ENCODE results near the gene NOS1. TPM values are rescaled to one million over a fixed set of nuclear protein-coding genes. Genes with fewer than 3 reads are reported as not detected.

NOS1 gene
- total RNA-seq, 1 donor from 2014 or later: 3.5 TPM

- Histone ChIP-seq H3K27ac (no peak overlapping the region), H3K27me3 (ENCODE audit: low read depth) (peaks cover 4% of the 10 kb centered on the region), H3K4me1 (peaks cover 9% of the 10 kb centered on the region), H3K9me3 (no peaks in the 10 kb centered on the region), H3K4me3 (no peak overlapping the region), H3K36me3 (no peaks in the 10 kb centered on the region)
- no peak for TF ChIP-seq CTCF (IDR thresholded peaks at IDR 0.05)
- intact Hi-C loops (cut with DNase I): no loop called here
- DNase-seq (no peak), ATAC-seq (no peak)
Observed at GRCh38 chr12:117331691-117332090, 29.7 kb downstream of the NOS1 start.

GRCh38 chr12:117330441-117331113 is 30.8 kb downstream of the NOS1 start:
- peaks cover 4% of the 10 kb centered on the region for H3K27me3 ChIP-seq (ENCODE audit: low read depth)
- ATAC-seq (no peak), DNase-seq (no peak)
- H3K4me3 ChIP-seq: no peak overlapping the region
- no peaks in the 10 kb centered on the region for H3K36me3 ChIP-seq
- H3K4me1 ChIP-seq: peaks cover 9% of the 10 kb centered on the region
- TF ChIP-seq CTCF (IDR thresholded peaks at IDR 0.05): no peak
- intact Hi-C loops (cut with DNase I): no loop called here
- H3K9me3 ChIP-seq: no peaks in the 10 kb centered on the region
- H3K27ac ChIP-seq: no peak overlapping the region

GRCh38 chr12:117329756-117330155 is 31.7 kb downstream of the NOS1 start:
- TF ChIP-seq CTCF (IDR thresholded peaks at IDR 0.05): no peak
- DNase-seq (no peak), ATAC-seq (no peak)
- no peaks in the 10 kb centered on the region for H3K36me3 ChIP-seq
- intact Hi-C loops (cut with DNase I): no loop called here
- no peak overlapping the region for H3K4me3 ChIP-seq
- peaks cover 9% of the 10 kb centered on the region for H3K4me1 ChIP-seq
- H3K27ac ChIP-seq: no peak overlapping the region
- H3K27me3 ChIP-seq (ENCODE audit: low read depth): peaks cover 4% of the 10 kb centered on the region
- H3K9me3 ChIP-seq: no peaks in the 10 kb centered on the region

GRCh38 chr12:117328556-117329100 is 32.8 kb downstream of the NOS1 start:
- Histone ChIP-seq H3K27ac (no peak overlapping the region), H3K4me3 (no peak overlapping the region), H3K4me1 (peaks cover 4% of the 10 kb centered on the region), H3K36me3 (no peaks in the 10 kb centered on the region), H3K9me3 (no peaks in the 10 kb centered on the region), H3K27me3 (ENCODE audit: low read depth) (peaks cover 4% of the 10 kb centered on the region)
- TF ChIP-seq CTCF (IDR thresholded peaks at IDR 0.05): no peak
- intact Hi-C loops (cut with DNase I): no loop called here
- ATAC-seq (no peak), DNase-seq (no peak)

- ATAC-seq (no peak), DNase-seq (no peak)
- intact Hi-C loops (cut with DNase I): no loop called here
- H3K4me3 ChIP-seq: no peak overlapping the region
- H3K27ac ChIP-seq: no peak overlapping the region
- H3K4me1 ChIP-seq: no peaks in the 10 kb centered on the region
- no peak for TF ChIP-seq CTCF (IDR thresholded peaks at IDR 0.05)
- no peaks in the 10 kb centered on the region for H3K27me3 ChIP-seq (ENCODE audit: low read depth)
- no peaks in the 10 kb centered on the region for H3K36me3 ChIP-seq
- no peaks in the 10 kb centered on the region for H3K9me3 ChIP-seq
Observed at GRCh38 chr12:117322428-117322827, 39.0 kb downstream of the NOS1 start.

Measured in lower lobe of right lung (tissue), 2 donors.